OCI-LY1 (cell line): Measurements from ENCODE around the gene SUSD1.

Source experiments
- H2AFZ ChIP-seq: fragments of 200-600 bp; sonication (generic), shearing (Covaris generic); 2 replicates; pipeline ENCODE4 v1.6.0; 2014; ENCODE audit warnings: antibody characterized with exemption, mild to moderate bottlenecking, low read length
- H3F3A ChIP-seq: fragments of 200-600 bp; sonication (generic), shearing (Covaris generic); 2 replicates; pipeline ENCODE4 v1.6.0; 2014; ENCODE audit warnings: mild to moderate bottlenecking, antibody characterized with exemption, low read length, moderate library complexity; ENCODE audit not compliant: insufficient read depth
- H3K27ac ChIP-seq: fragments of 200-600 bp; sonication (generic); 2 replicates; pipeline ENCODE4 v1.5.1; 2014; ENCODE audit warnings: low read length, mixed run types, mild to moderate bottlenecking, low read depth; ENCODE audit not compliant: poor library complexity, severe bottlenecking
- H3K27me3 ChIP-seq: fragments of 200-600 bp; sonication (generic); 2 replicates; pipeline ENCODE4 v1.6.0; 2014; ENCODE audit warnings: antibody characterized with exemption, mild to moderate bottlenecking, low read length, moderate library complexity; ENCODE audit not compliant: insufficient read depth
- H3K36me3 ChIP-seq: fragments of 200-600 bp; sonication (generic); 2 replicates; pipeline ENCODE4 v1.6.1; 2014; ENCODE audit warnings: mild to moderate bottlenecking, antibody characterized with exemption, low read length, moderate library complexity, mixed read lengths; ENCODE audit not compliant: insufficient read depth
- H3K4me1 ChIP-seq: fragments of 200-600 bp; sonication (generic); 2 replicates; pipeline ENCODE4 v1.5.1; 2014; ENCODE audit warnings: mild to moderate bottlenecking, low read length, moderate library complexity; ENCODE audit not compliant: insufficient read depth, severe bottlenecking
- H3K4me2 ChIP-seq: fragments of 200-600 bp; sonication (generic), shearing (Covaris generic); 2 replicates; pipeline ENCODE4 v1.6.1; 2014; ENCODE audit warnings: low read length
- H3K4me3 ChIP-seq: fragments of 200-600 bp; sonication (generic); 2 replicates; pipeline ENCODE4 v1.5.1; 2014; ENCODE audit warnings: low read length, low read depth, mild to moderate bottlenecking, mixed read lengths; ENCODE audit not compliant: poor library complexity, severe bottlenecking
- H3K79me2 ChIP-seq: fragments of 200-600 bp; shearing (Covaris generic); 2 replicates; pipeline ENCODE4 v1.6.1; 2016; ENCODE audit warnings: mixed run types, low read length, mixed read lengths; ENCODE audit not compliant: insufficient read depth
- H3K9ac ChIP-seq: fragments of 200-600 bp; sonication (generic), shearing (Covaris generic); 2 replicates; pipeline ENCODE4 v1.6.1; 2014; ENCODE audit warnings: mild to moderate bottlenecking, low read length, mixed read lengths
- H3K9me2 ChIP-seq: fragments of 200-600 bp; sonication (generic), shearing (Covaris generic); 2 replicates; pipeline ENCODE4 v1.6.1; 2014; ENCODE audit warnings: low read depth, mild to moderate bottlenecking, low read length, mixed read lengths
- H3K9me3 ChIP-seq: fragments of 200-600 bp; shearing (Covaris generic); 2 replicates; pipeline ENCODE4 v1.6.1; 2014; ENCODE audit warnings: low read length, mixed read lengths
- H4K20me1 ChIP-seq: fragments of 200-600 bp; sonication (generic), shearing (Covaris generic); 2 replicates; pipeline ENCODE4 v1.6.0; 2016; ENCODE audit warnings: mild to moderate bottlenecking, low read length; ENCODE audit not compliant: insufficient read depth
- CTCF ChIP-seq: fragments of 200-600 bp; sonication (generic), shearing (Covaris generic); IDR thresholded peaks from 2 replicates; pipeline ENCODE4 v1.5.1; 2017; ENCODE audit warnings: mild to moderate bottlenecking, antibody characterized with exemption, low read length, moderate library complexity, mixed read lengths
- EZH2 ChIP-seq: fragments of 200-600 bp; sonication (generic), shearing (Covaris generic); IDR thresholded peaks from 2 replicates; pipeline ENCODE4 v1.8.0; 2017; ENCODE audit warnings: borderline replicate concordance, mixed run types, mild to moderate bottlenecking, antibody characterized with exemption, low read length, moderate library complexity, mixed read lengths

Gene SUSD1

GRCh38 chr9:112078432-112078831, 96.7 kb downstream of the SUSD1 start:
- Histone ChIP-seq H3K9me3 (no peaks in the 10 kb centered on the region), H3K4me2 (no peak overlapping the region), H3K27me3 (no peaks in the 10 kb centered on the region), H3K4me1 (peaks cover 14% of the 10 kb centered on the region), H3K9me2 (no peaks in the 10 kb centered on the region), H3K36me3 (no peaks in the 10 kb centered on the region), H2AFZ (no peak overlapping the region), H3K4me3 (no peak overlapping the region), H4K20me1 (no peaks in the 10 kb centered on the region), H3K79me2 (no peaks in the 10 kb centered on the region), H3K9ac (no peak overlapping the region), H3F3A (no peaks in the 10 kb centered on the region), H3K27ac (no peak overlapping the region)
- TF ChIP-seq EZH2 (no peak), CTCF (no peak)

- no peaks in the 10 kb centered on the region for H3F3A ChIP-seq
- no peaks in the 10 kb centered on the region for H3K9me3 ChIP-seq
- H3K27ac ChIP-seq: no peak overlapping the region
- no peak overlapping the region for H2AFZ ChIP-seq
- H4K20me1 ChIP-seq: no peaks in the 10 kb centered on the region
- H3K27me3 ChIP-seq: no peaks in the 10 kb centered on the region
- no peak overlapping the region for H3K4me2 ChIP-seq
- no peaks in the 10 kb centered on the region for H3K79me2 ChIP-seq
- TF ChIP-seq EZH2 (no peak), CTCF (no peak)
- H3K9ac ChIP-seq: no peak overlapping the region
- H3K4me3 ChIP-seq: no peak overlapping the region
- no peaks in the 10 kb centered on the region for H3K9me2 ChIP-seq
- peaks cover 15% of the 10 kb centered on the region for H3K4me1 ChIP-seq
- H3K36me3 ChIP-seq: no peaks in the 10 kb centered on the region
Observed at GRCh38 chr9:112076814-112077213, 98.3 kb downstream of the SUSD1 start.

GRCh38 chr9:112075009-112075378, 100.1 kb downstream of the SUSD1 start:
- no peaks in the 10 kb centered on the region for H4K20me1 ChIP-seq
- no peak; the same call in 1 of the 2 replicates for TF ChIP-seq CTCF
- no peak for TF ChIP-seq EZH2
- no peaks in the 10 kb centered on the region for H3K36me3 ChIP-seq
- H3K27ac ChIP-seq: no peak overlapping the region
- no peaks in the 10 kb centered on the region for H3K27me3 ChIP-seq
- no peaks in the 10 kb centered on the region for H3K79me2 ChIP-seq
- H3K4me3 ChIP-seq: no peak overlapping the region
- H3K9me3 ChIP-seq: no peaks in the 10 kb centered on the region
- H3K4me2 ChIP-seq: no peak overlapping the region
- no peak overlapping the region for H3K9ac ChIP-seq
- no peaks in the 10 kb centered on the region for H3K9me2 ChIP-seq
- peaks cover 16% of the 10 kb centered on the region for H3K4me1 ChIP-seq
- no peak overlapping the region for H2AFZ ChIP-seq
- H3F3A ChIP-seq: no peaks in the 10 kb centered on the region
